ENCODE data around the gene ARMCX2.
"Not testable (repeated sequence)": the region's sequence is repeated elsewhere in the genome, so short reads cannot be mapped to it uniquely, and the experiment has no call there.

ARMCX2 gene

GRCh38 chrX:101659601-101660063 lies at the start of gene ARMCX2:
Gene ARMCX2, minus strand, starts transcription at chrX:101659850. Its CDS starts 2,262 bp downstream, at chrX:101657588.
- no peak for DNase-seq (ENCODE audit: low read depth)

- DNase-seq (ENCODE audit: low read depth), result no peak
These were observed 49.7 kb upstream of the ARMCX2 start for GRCh38 chrX:101709384-101709783.

GRCh38 chrX:101708163-101708562 lies 48.5 kb upstream of the ARMCX2 start:
- DNase-seq (ENCODE audit: low read depth), result no peak

- DNase-seq (ENCODE audit: low read depth), result no peak
These were observed 33.8 kb upstream of the ARMCX2 start for GRCh38 chrX:101693476-101693875.

GRCh38 chrX:101691835-101692234 lies 32.2 kb upstream of the ARMCX2 start:
- no peak for DNase-seq (ENCODE audit: low read depth)

- no peak for DNase-seq (ENCODE audit: low read depth)
These were observed 26.9 kb upstream of the ARMCX2 start for GRCh38 chrX:101686574-101686973.

- no peak for DNase-seq (ENCODE audit: low read depth)
These were observed 26.3 kb upstream of the ARMCX2 start for GRCh38 chrX:101685923-101686322.

GRCh38 chrX:101682723-101683122 lies 23.1 kb upstream of the ARMCX2 start:
- DNase-seq (ENCODE audit: low read depth), result no peak

- no peak for DNase-seq (ENCODE audit: low read depth)
These were observed 17.4 kb upstream of the ARMCX2 start for GRCh38 chrX:101677028-101677427.

GRCh38 chrX:101676571-101676970 lies 16.9 kb upstream of the ARMCX2 start:
- no peak for DNase-seq (ENCODE audit: low read depth)

GRCh38 chrX:101668143-101668542 lies 8.5 kb upstream of the ARMCX2 start:
- DNase-seq (ENCODE audit: low read depth), result no peak

- peak; percentile 20 for DNase-seq (ENCODE audit: low read depth)
These were observed 774 bp downstream of the ARMCX2 start for GRCh38 chrX:101658661-101659491.

- DNase-seq (ENCODE audit: low read depth), result no peak
These were observed 2.2 kb downstream of the ARMCX2 start for GRCh38 chrX:101657495-101657894.

GRCh38 chrX:101656817-101657216 lies 2.8 kb downstream of the ARMCX2 start:
- no peak for DNase-seq (ENCODE audit: low read depth)

GRCh38 chrX:101655534-101655933 lies 4.1 kb downstream of the ARMCX2 start:
- no peak for DNase-seq (ENCODE audit: low read depth)

GRCh38 chrX:101647716-101648115 lies 11.9 kb downstream of the ARMCX2 start:
- not testable (repeated sequence) for DNase-seq (ENCODE audit: low read depth)

- no peak for DNase-seq (ENCODE audit: low read depth)
These were observed 17.6 kb downstream of the ARMCX2 start for GRCh38 chrX:101642093-101642492.

GRCh38 chrX:101639583-101639982 lies 20.1 kb downstream of the ARMCX2 start:
- no peak for DNase-seq (ENCODE audit: low read depth)

GRCh38 chrX:101619364-101619763 lies 40.3 kb downstream of the ARMCX2 start:
- DNase-seq (ENCODE audit: low read depth), result no peak

- DNase-seq (ENCODE audit: low read depth), result peak; percentile 51
These were observed 42.1 kb downstream of the ARMCX2 start, which contains the start of gene ARMCX6 for GRCh38 chrX:101617211-101618191. Gene ARMCX6, minus strand, starts transcription at chrX:101618000. Its CDS starts 1,380 bp downstream, at chrX:101616620.

- no peak for DNase-seq (ENCODE audit: low read depth)
These were observed 53.9 kb downstream of the ARMCX2 start for GRCh38 chrX:101605728-101606127.

All from activated gamma-delta T cell treated with anti-CD3 and anti-CD28 coated beads, Interleukin-2, amount 50 U/mL, for 16 hours (primary cell).